Left ventricle myocardium inferior (tissue), 1 donor: ENCODE data around the gene CD33. TPM values are rescaled to one million over a fixed set of nuclear protein-coding genes. Genes with fewer than 3 reads are reported as not detected.
A peak's percentile ranks its signal among the peaks of the same experiment; 100 is the strongest.

Experiments used
- DNase-seq: peaks from one replicate; pipeline ENCODE4 v3.0.0-alpha.2; 2020
- H3K27ac ChIP-seq: fragments of 200-600 bp; replicated peaks from 2 replicates; pipeline ENCODE4 v1.8.0; 2021
- H3K27me3 ChIP-seq: fragments of 200-600 bp; 2 replicates; pipeline ENCODE4 v1.8.0; 2021; ENCODE audit warnings: low read depth
- H3K36me3 ChIP-seq: fragments of 200-600 bp; 2 replicates; pipeline ENCODE4 v1.8.0; 2021
- H3K4me1 ChIP-seq: fragments of 200-600 bp; 2 replicates; pipeline ENCODE4 v1.8.0; 2021
- H3K4me3 ChIP-seq: fragments of 200-600 bp; 2 replicates; pipeline ENCODE4 v1.8.0; 2021; ENCODE audit warnings: mild to moderate bottlenecking, moderate library complexity
- H3K9me3 ChIP-seq: fragments of 200-600 bp; replicated peaks from 2 replicates; pipeline ENCODE4 v1.8.0; 2021
- intact Hi-C: fragments of 100-400 bp; cut with micrococcal nuclease; formaldehyde crosslinking; loops from one replicate; pipeline ENCODE4 v1.11.0; 2022
- total RNA-seq: library from RNA; stranded (reverse); fragmentation: NEBNext Ultra II Directional; extraction: Animal tissue kit (Norgen Biotek cat#: 25700); gene quantifications from one replicate; pipeline ENCODE4 v1.2.1, GENCODE V29; 2021
- TF ChIP-seq, protein P1 (sequence below): fragments of 200-600 bp; IDR thresholded peaks from 2 replicates; pipeline ENCODE4 v1.8.0; 2021; ENCODE audit warnings: antibody characterized with exemption, mild to moderate bottlenecking, borderline replicate concordance
- donor health status: DM: no; HTN: yes; CAD: no; lungs with severe emphysema.

The CD33 gene
- total RNA-seq, 1 donor from 2014 or later, result 3.0 TPM

DNA sequence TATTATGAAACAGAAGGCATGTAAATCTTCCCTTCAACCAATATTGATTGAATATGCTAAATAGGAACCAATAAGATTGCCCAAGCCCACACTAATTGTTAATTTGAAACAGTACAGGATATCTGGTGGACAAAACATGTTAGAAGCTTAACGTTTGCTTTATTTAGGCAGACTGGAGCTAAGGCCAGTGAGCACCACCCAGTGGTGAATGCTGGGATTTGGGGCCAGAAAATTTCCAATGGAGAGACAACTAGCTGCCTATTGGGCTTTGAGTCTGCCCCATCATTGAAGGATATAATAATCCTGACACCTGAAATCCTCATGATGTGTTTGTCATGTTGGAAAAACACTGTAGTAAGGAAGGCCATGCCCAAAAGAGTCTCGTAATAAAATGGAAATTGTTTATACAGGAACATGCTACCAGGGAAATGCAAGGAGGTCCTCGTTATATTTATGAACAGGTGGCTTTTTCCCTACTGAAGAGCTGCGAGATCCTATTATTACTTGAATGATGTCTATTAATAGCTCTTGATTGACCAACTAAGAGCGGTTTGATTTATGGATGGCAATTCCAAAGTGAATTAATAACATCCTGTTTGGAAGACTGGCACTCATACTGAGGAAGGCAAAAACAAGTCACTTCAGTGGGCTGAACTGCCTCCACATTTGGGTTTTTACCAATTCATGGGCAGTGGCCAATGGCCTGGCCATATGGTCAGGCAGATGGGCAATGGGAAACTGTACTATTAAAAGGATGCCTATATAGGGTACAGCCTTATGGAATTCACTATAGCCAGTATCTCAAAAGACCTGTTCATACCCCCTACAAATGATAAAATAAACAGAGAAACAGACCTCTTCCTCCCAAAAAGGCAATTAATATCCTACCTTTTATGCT, 34.7 kb downstream of the CD33 start:
- Histone ChIP-seq H3K27ac (no peak overlapping the region), H3K4me1 (no peaks in the 10 kb centered on the region), H3K4me3 (no peak overlapping the region), H3K36me3 (no peaks in the 10 kb centered on the region), H3K27me3 (peaks cover 58% of the 10 kb centered on the region), H3K9me3 (peaks cover 4% of the 10 kb centered on the region)
- peak; percentile 18 for DNase-seq
- TF ChIP-seq, protein P1, sequence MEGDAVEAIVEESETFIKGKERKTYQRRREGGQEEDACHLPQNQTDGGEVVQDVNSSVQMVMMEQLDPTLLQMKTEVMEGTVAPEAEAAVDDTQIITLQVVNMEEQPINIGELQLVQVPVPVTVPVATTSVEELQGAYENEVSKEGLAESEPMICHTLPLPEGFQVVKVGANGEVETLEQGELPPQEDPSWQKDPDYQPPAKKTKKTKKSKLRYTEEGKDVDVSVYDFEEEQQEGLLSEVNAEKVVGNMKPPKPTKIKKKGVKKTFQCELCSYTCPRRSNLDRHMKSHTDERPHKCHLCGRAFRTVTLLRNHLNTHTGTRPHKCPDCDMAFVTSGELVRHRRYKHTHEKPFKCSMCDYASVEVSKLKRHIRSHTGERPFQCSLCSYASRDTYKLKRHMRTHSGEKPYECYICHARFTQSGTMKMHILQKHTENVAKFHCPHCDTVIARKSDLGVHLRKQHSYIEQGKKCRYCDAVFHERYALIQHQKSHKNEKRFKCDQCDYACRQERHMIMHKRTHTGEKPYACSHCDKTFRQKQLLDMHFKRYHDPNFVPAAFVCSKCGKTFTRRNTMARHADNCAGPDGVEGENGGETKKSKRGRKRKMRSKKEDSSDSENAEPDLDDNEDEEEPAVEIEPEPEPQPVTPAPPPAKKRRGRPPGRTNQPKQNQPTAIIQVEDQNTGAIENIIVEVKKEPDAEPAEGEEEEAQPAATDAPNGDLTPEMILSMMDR, result peak; percentile 71
- intact Hi-C loops, result no loop called here

DNA sequence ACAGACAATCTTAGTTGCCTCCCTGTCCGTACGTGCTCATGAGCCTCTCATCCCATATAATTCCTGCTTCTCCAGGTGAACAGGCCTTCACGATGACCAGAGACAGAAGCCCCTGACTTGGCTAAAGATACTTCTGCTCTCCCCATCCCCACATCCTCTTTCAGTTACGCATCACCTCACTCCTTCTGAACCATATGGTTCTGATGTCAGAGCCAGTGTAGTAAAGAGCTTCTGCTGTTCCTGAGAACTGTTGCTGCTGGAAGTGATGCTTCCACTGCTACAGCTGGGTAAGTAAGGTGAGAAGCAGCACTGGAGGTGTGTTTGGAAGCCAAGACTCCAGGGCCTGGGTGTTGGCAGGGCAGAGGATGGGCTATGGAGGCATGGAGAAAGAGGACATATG, 38.9 kb downstream of the CD33 start:
- Histone ChIP-seq H3K4me1 (no peaks in the 10 kb centered on the region), H3K27me3 (peaks cover 81% of the 10 kb centered on the region), H3K4me3 (no peak overlapping the region), H3K9me3 (no peaks in the 10 kb centered on the region), H3K36me3 (no peaks in the 10 kb centered on the region), H3K27ac (no peak overlapping the region)
- no peak for DNase-seq
- TF ChIP-seq, protein P1, result no peak
- intact Hi-C loops, result no loop called here

DNA sequence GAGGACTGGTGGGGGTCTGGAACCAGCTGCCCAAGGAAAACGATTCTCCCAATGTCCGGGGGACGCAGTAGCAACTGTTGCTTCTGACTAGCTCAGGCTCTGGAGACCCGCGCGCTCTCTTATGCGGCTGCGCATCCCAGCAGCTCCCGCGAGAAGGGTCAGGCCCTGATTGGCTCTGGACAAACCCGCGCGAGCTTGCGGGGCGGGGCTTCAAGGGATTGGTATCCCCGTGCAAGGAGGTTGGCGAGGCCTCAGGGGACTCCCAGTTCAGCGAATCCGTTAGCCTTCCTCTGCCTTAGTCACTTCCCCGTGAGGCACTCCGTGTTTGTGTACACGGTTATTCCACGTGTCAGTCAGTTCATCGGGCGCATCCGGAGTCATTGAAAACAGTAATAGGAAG, 46.2 kb downstream of the CD33 start:
- Histone ChIP-seq H3K4me1 (no peaks in the 10 kb centered on the region), H3K36me3 (no peaks in the 10 kb centered on the region), H3K9me3 (no peaks in the 10 kb centered on the region), H3K27ac (no peak overlapping the region), H3K27me3 (peaks cover 64% of the 10 kb centered on the region), H3K4me3 (no peak overlapping the region)
- TF ChIP-seq, protein P1, result no peak
- intact Hi-C loops, result no loop called here
- peak; percentile 17 for DNase-seq

DNA sequence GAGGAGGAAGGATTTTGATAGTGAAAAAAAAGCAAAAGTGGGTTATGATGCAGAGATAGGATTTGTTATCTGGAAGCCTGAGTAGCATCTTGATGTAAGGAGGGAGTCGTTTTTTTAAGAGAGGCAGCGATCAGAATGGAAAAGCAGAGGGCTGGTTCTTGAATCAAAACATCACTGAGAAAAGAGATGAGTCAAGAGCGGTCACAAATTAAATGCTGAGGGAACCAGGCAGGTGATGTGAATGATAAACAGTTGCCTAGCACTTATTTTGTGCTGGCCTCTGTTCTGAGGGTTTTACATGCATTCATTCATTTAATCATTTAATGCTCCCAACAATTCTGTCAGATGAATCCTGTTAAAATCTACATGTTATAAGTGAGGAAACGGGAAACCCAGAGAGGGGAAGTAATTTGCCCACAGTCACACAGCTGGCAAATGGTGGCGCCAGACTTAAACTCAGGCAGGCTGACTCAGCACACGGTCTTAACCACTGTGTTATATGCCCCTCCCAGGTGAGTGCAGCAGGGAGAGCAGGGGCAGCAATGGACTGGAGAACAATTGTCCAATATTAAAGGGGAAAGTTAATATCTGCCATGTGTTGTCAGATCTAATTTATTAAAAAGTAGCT, 47.4 kb downstream of the CD33 start:
- no peak overlapping the region for H3K4me3 ChIP-seq
- H3K27me3 ChIP-seq, result peaks cover 65% of the 10 kb centered on the region
- H3K9me3 ChIP-seq, result no peaks in the 10 kb centered on the region
- no peaks in the 10 kb centered on the region for H3K36me3 ChIP-seq
- H3K4me1 ChIP-seq, result no peaks in the 10 kb centered on the region
- intact Hi-C loops, result no loop called here
- DNase-seq, result no peak
- TF ChIP-seq, protein P1, result no peak
- H3K27ac ChIP-seq, result no peak overlapping the region

DNA sequence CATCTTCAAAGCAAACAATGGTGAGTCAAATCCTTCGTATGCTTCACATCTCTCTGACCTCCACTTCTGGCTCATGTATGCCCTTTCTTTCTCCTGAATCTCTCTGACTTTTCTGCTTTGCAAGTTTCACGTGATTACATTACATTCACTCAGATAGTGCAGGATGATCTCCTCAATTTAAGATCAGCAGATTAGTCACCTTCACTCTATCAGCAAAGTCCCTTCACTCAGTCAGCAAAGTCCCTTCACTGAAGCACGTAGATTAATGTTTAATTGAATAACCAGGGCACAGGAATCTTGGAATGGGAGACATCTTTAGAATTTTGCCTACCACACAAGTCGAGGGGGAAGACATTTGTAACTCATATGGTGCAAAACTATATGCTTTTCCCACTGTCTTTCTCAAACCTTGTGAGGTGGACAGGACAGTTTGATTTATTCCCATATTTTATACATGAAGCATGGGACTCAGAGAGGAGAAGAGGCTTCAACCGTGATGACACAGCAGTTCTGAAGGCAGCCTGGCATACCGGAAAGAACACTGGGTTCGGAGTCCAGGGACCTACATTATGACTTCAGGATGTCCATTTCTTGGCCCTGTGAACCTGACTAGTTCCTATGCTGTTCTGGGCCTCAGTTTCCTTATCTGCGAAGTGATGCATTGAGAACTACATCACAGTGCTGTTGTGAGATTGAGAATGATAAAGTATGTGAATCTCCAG, 49.3 kb downstream of the CD33 start:
- no peak for DNase-seq
- H3K4me1 ChIP-seq, result no peaks in the 10 kb centered on the region
- peaks cover 66% of the 10 kb centered on the region for H3K27me3 ChIP-seq
- TF ChIP-seq, protein P1, result no peak
- no peaks in the 10 kb centered on the region for H3K9me3 ChIP-seq
- intact Hi-C loops, result no loop called here
- H3K4me3 ChIP-seq, result no peak overlapping the region
- H3K27ac ChIP-seq, result no peak overlapping the region
- H3K36me3 ChIP-seq, result no peaks in the 10 kb centered on the region
